ENCODE results near the gene ADPRS. TPM values are rescaled to one million over a fixed set of nuclear protein-coding genes. Genes with fewer than 3 reads are reported as not detected.

ADPRS gene
- total RNA-seq, 1 donor from 2014 or later, result 50.0 TPM

DNA sequence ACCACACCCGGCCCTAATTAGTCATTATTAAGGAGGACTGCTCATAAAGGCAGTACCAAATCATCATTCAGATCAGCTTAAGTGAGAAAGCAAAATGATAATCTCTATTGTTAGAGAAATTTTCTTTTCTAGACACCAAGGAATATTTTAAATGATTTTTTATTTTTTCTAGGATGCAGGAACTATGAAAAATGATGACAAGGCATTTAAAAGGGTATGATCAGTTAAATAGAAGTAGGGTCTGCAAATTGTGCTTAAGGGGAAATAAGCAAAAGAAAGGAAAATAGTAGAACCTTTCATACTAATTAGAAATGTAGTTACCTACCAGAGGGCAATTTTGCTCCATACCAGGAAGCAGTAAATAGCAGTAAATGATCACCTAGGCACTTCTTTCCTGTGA, 26.4 kb upstream of the ADPRS start:
- no peaks in the 10 kb centered on the region for H3K36me3 ChIP-seq (ENCODE audit: control insufficient read depth, insufficient read depth, low read length)
- no peak overlapping the region for H3K4me3 ChIP-seq (ENCODE audit: low read depth, low read length)
- H3K27me3 ChIP-seq (ENCODE audit: control insufficient read depth, insufficient read depth, low read length), result no peaks in the 10 kb centered on the region
- TF ChIP-seq, protein P1, sequence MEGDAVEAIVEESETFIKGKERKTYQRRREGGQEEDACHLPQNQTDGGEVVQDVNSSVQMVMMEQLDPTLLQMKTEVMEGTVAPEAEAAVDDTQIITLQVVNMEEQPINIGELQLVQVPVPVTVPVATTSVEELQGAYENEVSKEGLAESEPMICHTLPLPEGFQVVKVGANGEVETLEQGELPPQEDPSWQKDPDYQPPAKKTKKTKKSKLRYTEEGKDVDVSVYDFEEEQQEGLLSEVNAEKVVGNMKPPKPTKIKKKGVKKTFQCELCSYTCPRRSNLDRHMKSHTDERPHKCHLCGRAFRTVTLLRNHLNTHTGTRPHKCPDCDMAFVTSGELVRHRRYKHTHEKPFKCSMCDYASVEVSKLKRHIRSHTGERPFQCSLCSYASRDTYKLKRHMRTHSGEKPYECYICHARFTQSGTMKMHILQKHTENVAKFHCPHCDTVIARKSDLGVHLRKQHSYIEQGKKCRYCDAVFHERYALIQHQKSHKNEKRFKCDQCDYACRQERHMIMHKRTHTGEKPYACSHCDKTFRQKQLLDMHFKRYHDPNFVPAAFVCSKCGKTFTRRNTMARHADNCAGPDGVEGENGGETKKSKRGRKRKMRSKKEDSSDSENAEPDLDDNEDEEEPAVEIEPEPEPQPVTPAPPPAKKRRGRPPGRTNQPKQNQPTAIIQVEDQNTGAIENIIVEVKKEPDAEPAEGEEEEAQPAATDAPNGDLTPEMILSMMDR (IDR thresholded peaks at IDR 0.05; ENCODE audit: insufficient read depth, low read length, severe bottlenecking), result no peak
- FAIRE-seq (no peak), DNase-seq (ENCODE audit: low read depth) (no peak)

DNA sequence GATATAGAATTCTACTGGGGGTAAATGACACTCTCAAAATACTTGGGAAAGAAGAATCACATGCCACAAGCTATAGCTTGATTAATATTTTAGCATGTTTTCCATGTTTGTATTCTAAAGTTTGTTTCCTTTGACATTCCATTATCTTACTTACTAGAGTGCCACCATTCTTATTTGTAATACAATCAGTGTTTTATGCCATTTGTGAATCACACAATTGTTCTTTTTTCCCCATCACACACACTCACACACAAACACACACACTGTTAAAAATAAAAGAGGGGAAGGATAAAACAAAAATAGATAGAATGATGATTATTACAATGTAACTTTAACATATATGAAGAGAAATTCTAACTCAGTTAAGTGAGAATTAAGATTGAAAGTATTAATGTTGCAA, 20.8 kb upstream of the ADPRS start:
- FAIRE-seq (no peak), DNase-seq (ENCODE audit: low read depth) (no peak)
- H3K36me3 ChIP-seq (ENCODE audit: control insufficient read depth, insufficient read depth, low read length), result no peaks in the 10 kb centered on the region
- TF ChIP-seq, protein P1 (IDR thresholded peaks at IDR 0.05; ENCODE audit: insufficient read depth, low read length, severe bottlenecking), result no peak
- H3K27me3 ChIP-seq (ENCODE audit: control insufficient read depth, insufficient read depth, low read length), result no peaks in the 10 kb centered on the region
- no peak overlapping the region for H3K4me3 ChIP-seq (ENCODE audit: low read depth, low read length)

GRCh38 chr1:36068866-36069265, 19.8 kb upstream of the ADPRS start:
- H3K36me3 ChIP-seq (ENCODE audit: control insufficient read depth, insufficient read depth, low read length), result no peaks in the 10 kb centered on the region
- DNase-seq (ENCODE audit: low read depth) (peak; percentile 12), FAIRE-seq (no peak)
- H3K4me3 ChIP-seq (ENCODE audit: low read depth, low read length), result no peak overlapping the region
- TF ChIP-seq, protein P1 (IDR thresholded peaks at IDR 0.05; ENCODE audit: insufficient read depth, low read length, severe bottlenecking), result no peak
- no peaks in the 10 kb centered on the region for H3K27me3 ChIP-seq (ENCODE audit: control insufficient read depth, insufficient read depth, low read length)

GRCh38 chr1:36070349-36070748, 18.3 kb upstream of the ADPRS start:
- TF ChIP-seq, protein P1 (IDR thresholded peaks at IDR 0.05; ENCODE audit: insufficient read depth, low read length, severe bottlenecking), result no peak
- no peak for FAIRE-seq

DNA sequence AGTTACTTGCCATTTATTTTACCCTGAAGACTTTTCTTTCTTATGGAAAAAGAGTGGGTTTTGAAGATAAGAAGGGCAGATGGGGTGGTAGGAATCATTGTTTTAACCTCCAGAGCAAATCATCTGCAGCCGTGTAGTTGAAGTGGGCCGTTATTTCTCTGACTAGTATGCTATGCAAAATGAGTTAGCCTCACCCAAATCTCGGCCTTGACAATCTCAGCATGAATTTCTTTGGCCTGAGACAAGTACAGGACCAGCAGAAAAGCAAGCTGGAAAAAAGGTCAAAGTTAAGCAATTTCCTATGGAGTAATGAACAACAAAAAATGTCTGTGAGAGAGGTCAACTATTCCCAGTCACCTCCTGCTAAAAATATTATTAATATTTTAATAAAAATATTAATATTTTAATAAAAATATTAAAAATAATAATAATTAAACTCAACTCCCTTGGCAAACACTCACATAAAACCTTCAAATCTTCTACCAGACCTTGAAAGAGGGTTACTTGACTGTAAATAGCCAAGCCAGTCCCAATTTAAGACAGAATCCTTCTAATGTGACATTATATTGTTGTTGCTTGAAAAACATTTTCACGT, 11.6 kb upstream of the ADPRS start:
- FAIRE-seq (no peak), DNase-seq (ENCODE audit: low read depth) (no peak)
- TF ChIP-seq, protein P1 (IDR thresholded peaks at IDR 0.05; ENCODE audit: insufficient read depth, low read length, severe bottlenecking), result no peak
- no peaks in the 10 kb centered on the region for H3K36me3 ChIP-seq (ENCODE audit: control insufficient read depth, insufficient read depth, low read length)
- H3K4me3 ChIP-seq (ENCODE audit: low read depth, low read length), result no peak overlapping the region
- H3K27me3 ChIP-seq (ENCODE audit: control insufficient read depth, insufficient read depth, low read length), result no peaks in the 10 kb centered on the region

More at GRCh38 chr1:36070349-36070748, 18.3 kb upstream of the ADPRS start:
- no peak overlapping the region for H3K4me3 ChIP-seq (ENCODE audit: low read depth, low read length)
- H3K27me3 ChIP-seq (ENCODE audit: control insufficient read depth, insufficient read depth, low read length), result no peaks in the 10 kb centered on the region
- DNase-seq (ENCODE audit: low read depth), result no peak
- no peaks in the 10 kb centered on the region for H3K36me3 ChIP-seq (ENCODE audit: control insufficient read depth, insufficient read depth, low read length)

DNA sequence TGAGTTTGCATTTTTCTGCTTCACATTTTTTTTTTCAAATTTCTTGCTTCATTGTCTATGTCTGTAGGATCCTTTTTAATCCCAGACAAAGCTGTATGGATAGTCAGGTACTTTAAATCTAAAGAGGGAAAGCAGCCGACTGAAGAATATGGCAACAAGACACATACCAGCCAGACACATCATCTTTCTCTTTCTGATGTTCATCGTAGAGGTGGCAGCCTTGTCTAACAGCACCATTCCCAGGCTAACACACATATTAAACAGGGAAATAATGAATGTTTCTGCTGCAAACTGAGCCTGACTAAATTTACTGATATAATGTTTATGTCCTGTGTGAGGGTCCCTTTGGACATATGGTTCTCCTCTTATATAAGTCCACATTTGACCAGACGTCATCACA, 8.5 kb upstream of the ADPRS start:
- FAIRE-seq, result no peak

More for the DNA sequence above, 8.5 kb upstream of the ADPRS start:
- DNase-seq (ENCODE audit: low read depth), result no peak
- H3K36me3 ChIP-seq (ENCODE audit: control insufficient read depth, insufficient read depth, low read length), result no peaks in the 10 kb centered on the region
- H3K27me3 ChIP-seq (ENCODE audit: control insufficient read depth, insufficient read depth, low read length), result no peaks in the 10 kb centered on the region
- TF ChIP-seq, protein P1 (IDR thresholded peaks at IDR 0.05; ENCODE audit: insufficient read depth, low read length, severe bottlenecking), result no peak
- H3K4me3 ChIP-seq (ENCODE audit: low read depth, low read length), result no peak overlapping the region
